HCT116 (cell line): ENCODE measurements around the gene TMPRSS13.

Experiments used
- ATF3 ChIP-seq: IDR thresholded peaks from 2 replicates; pipeline ENCODE4 v1.6.1; 2012
- EZH2 ChIP-seq: fragments of 200-600 bp; sonication (generic); IDR thresholded peaks from 2 replicates; pipeline ENCODE4 v1.6.1; 2017; ENCODE audit warnings: antibody characterized with exemption, mixed run types
- REST ChIP-seq: IDR thresholded peaks from 2 replicates; pipeline ENCODE4 v1.6.1; 2012; ENCODE audit warnings: low read depth
- SP1 ChIP-seq: IDR thresholded peaks from 2 replicates; pipeline ENCODE4 v1.6.1; 2012; ENCODE audit warnings: low read depth
- SRF ChIP-seq: IDR thresholded peaks from 2 replicates; pipeline ENCODE4 v1.6.1; 2012; ENCODE audit warnings: low read depth
- YY1 ChIP-seq: IDR thresholded peaks from 2 replicates; pipeline ENCODE4 v1.6.1; 2011; ENCODE audit warnings: low read length, low read depth, moderate library complexity, mild to moderate bottlenecking; ENCODE audit not compliant: insufficient replicate concordance; ENCODE audit errors: extremely low read depth
- ZFX ChIP-seq: fragments of 450-650 bp; IDR thresholded peaks from 2 replicates; pipeline ENCODE4 v1.6.1; 2017
- TF ChIP-seq, protein P1 (sequence below), 3 experiments: fragments of 200-600 bp in 1 of 3; sonication (generic) in 1 of 3; IDR thresholded peaks in 2 of 3; conservative IDR thresholded peaks in 1 of 3; 2 replicates each; pipeline ENCODE4 v1.5.1; 2012 to 2017; ENCODE audit warnings: low read depth in 2 of 3, low read length in 2 of 3, antibody characterized with exemption in 1 of 3, borderline replicate concordance in 1 of 3, control low read depth in 1 of 3, mild to moderate bottlenecking in 1 of 3, mixed read lengths in 1 of 3, mixed run types in 1 of 3, moderate library complexity in 1 of 3; ENCODE audit not compliant: insufficient read depth in 1 of 3

- TF ChIP-seq, protein P1, sequence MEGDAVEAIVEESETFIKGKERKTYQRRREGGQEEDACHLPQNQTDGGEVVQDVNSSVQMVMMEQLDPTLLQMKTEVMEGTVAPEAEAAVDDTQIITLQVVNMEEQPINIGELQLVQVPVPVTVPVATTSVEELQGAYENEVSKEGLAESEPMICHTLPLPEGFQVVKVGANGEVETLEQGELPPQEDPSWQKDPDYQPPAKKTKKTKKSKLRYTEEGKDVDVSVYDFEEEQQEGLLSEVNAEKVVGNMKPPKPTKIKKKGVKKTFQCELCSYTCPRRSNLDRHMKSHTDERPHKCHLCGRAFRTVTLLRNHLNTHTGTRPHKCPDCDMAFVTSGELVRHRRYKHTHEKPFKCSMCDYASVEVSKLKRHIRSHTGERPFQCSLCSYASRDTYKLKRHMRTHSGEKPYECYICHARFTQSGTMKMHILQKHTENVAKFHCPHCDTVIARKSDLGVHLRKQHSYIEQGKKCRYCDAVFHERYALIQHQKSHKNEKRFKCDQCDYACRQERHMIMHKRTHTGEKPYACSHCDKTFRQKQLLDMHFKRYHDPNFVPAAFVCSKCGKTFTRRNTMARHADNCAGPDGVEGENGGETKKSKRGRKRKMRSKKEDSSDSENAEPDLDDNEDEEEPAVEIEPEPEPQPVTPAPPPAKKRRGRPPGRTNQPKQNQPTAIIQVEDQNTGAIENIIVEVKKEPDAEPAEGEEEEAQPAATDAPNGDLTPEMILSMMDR (IDR thresholded peaks at IDR 0.05 in 2 of 3, conservative IDR thresholded peaks at IDR 0.05 in 1 of 3; ENCODE audit: borderline replicate concordance in 1 of 3, insufficient read depth in 1 of 3, low read depth in 2 of 3, low read length in 2 of 3): no peak
- TF ChIP-seq YY1: no peak
- TF ChIP-seq SP1: no peak
- no peak for TF ChIP-seq SRF
- TF ChIP-seq ATF3: no peak
- no peak for TF ChIP-seq EZH2
- no peak for TF ChIP-seq ZFX
- TF ChIP-seq REST: no peak
These were observed 60.2 kb downstream of the TMPRSS13 start for GRCh38 chr11:117868815-117869561.
